ENCODE measurements around the gene ESPNL.

The ESPNL gene

GRCh38 chr2:238128061-238128440, 27.9 kb downstream of the ESPNL start:
- no peak overlapping the region for H3K4me3 ChIP-seq (ENCODE audit: low read depth, low read length)
- no peaks in the 10 kb centered on the region for H3K79me2 ChIP-seq
- H3K4me1 ChIP-seq, result no peaks in the 10 kb centered on the region
- H3K9ac ChIP-seq, result no peak overlapping the region
- H3K36me3 ChIP-seq (ENCODE audit: control insufficient read depth, insufficient read depth, low read length), result no peaks in the 10 kb centered on the region
- H3K27me3 ChIP-seq (ENCODE audit: control insufficient read depth, insufficient read depth, low read length), result no peaks in the 10 kb centered on the region
- H3K4me2 ChIP-seq (ENCODE audit: low read length), result no peak overlapping the region
- H2AFZ ChIP-seq, result no peak overlapping the region
- TF ChIP-seq CTCF (IDR thresholded peaks at IDR 0.05), result no peak
- H3K27ac ChIP-seq, result no peak overlapping the region
- H3K9me3 ChIP-seq (ENCODE audit: control insufficient read depth, low read length), result no peaks in the 10 kb centered on the region

DNA sequence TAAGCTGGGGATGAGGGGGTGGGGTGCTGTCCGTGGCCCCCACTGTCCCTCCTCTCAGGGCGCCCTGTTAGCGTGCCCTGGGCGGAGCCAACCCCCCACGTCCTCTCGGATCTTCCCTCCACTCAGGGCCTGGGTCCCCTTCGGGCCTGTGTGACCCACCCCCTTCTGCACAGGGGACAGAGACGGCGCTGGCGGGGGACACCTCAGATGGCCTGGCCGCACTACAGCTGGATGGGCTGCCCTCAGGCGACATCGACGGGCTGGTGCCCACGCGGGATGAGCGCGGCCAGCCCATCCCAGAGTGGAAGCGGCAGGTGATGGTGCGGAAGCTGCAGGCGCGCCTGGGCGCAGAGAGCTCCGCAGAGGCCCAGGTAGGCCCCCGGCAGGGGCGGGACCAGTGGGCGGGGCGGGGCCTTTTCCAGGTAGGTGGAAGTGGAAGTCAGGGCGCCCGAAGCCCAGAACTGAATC, 28.4 kb downstream of the ESPNL start:
- TF ChIP-seq CTCF (IDR thresholded peaks at IDR 0.05), result no peak
- Histone ChIP-seq H3K27ac (no peak overlapping the region), H3K4me1 (no peaks in the 10 kb centered on the region), H3K4me2 (ENCODE audit: low read length) (no peak overlapping the region), H3K4me3 (ENCODE audit: low read depth, low read length) (no peak overlapping the region), H2AFZ (no peak overlapping the region), H3K36me3 (ENCODE audit: control insufficient read depth, insufficient read depth, low read length) (no peaks in the 10 kb centered on the region), H3K79me2 (no peaks in the 10 kb centered on the region), H3K9me3 (ENCODE audit: control insufficient read depth, low read length) (no peaks in the 10 kb centered on the region), H3K27me3 (ENCODE audit: control insufficient read depth, insufficient read depth, low read length) (no peaks in the 10 kb centered on the region), H3K9ac (no peak overlapping the region)

DNA sequence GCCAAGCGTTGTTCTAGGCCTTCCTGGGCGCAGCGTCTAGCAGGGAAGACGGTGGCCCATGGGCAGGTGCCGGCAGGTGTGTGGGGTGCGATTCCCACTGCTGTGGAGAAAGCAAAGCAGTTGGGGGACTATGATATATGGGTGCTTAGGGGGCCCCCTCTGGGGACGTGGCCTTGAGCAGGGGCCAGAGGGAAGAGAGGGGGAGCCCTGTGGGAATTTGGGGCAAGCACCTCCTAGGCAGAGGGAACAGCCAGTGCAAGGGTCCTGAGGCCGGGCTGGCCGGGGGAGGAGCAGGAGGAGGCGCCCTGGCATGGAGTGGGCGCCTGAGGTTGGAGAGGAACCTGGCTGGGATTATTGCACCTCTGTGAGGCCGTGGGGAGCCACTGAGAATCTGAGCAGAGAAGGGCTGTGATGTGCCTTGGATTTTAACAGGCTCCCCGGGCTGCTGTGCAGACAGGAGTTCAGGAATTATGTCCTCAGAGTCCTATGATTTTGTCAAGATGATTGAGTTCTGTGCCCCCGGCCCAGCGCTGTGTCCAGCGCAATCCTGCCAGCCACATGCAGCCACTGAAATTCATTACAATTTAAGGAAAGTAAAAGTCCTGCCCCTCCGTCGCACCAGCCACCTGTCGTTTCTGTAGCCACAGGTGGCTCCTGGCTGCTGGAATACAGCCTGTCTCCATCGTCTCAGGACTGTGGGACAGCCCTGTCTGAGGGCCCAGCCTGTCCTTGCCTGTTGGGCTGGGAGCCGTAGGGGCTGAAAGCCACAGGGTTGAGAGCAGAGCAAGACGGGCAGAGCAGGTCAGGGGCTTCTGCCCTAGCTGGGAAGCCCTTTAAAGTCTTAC, 29.2 kb downstream of the ESPNL start:
- H3K4me1 ChIP-seq, result no peaks in the 10 kb centered on the region
- no peaks in the 10 kb centered on the region for H3K27me3 ChIP-seq (ENCODE audit: control insufficient read depth, insufficient read depth, low read length)
- no peaks in the 10 kb centered on the region for H3K9me3 ChIP-seq (ENCODE audit: control insufficient read depth, low read length)
- no peaks in the 10 kb centered on the region for H3K79me2 ChIP-seq
- no peak overlapping the region for H3K4me3 ChIP-seq (ENCODE audit: low read depth, low read length)
- no peak overlapping the region for H3K27ac ChIP-seq
- no peak for TF ChIP-seq CTCF (IDR thresholded peaks at IDR 0.05)
- no peak overlapping the region for H3K4me2 ChIP-seq (ENCODE audit: low read length)
- no peak overlapping the region for H3K9ac ChIP-seq
- no peak overlapping the region for H2AFZ ChIP-seq
- no peaks in the 10 kb centered on the region for H3K36me3 ChIP-seq (ENCODE audit: control insufficient read depth, insufficient read depth, low read length)

GRCh38 chr2:238130111-238130695, 30.1 kb downstream of the ESPNL start:
- no peak overlapping the region for H3K9ac ChIP-seq
- no peaks in the 10 kb centered on the region for H3K9me3 ChIP-seq (ENCODE audit: control insufficient read depth, low read length)
- H3K79me2 ChIP-seq, result no peaks in the 10 kb centered on the region
- no peak overlapping the region for H3K4me2 ChIP-seq (ENCODE audit: low read length)
- H3K36me3 ChIP-seq (ENCODE audit: control insufficient read depth, insufficient read depth, low read length), result no peaks in the 10 kb centered on the region
- no peak overlapping the region for H3K27ac ChIP-seq
- no peaks in the 10 kb centered on the region for H3K27me3 ChIP-seq (ENCODE audit: control insufficient read depth, insufficient read depth, low read length)
- H3K4me1 ChIP-seq, result no peaks in the 10 kb centered on the region
- no peak for TF ChIP-seq CTCF (IDR thresholded peaks at IDR 0.05)
- H2AFZ ChIP-seq, result no peak overlapping the region
- no peak overlapping the region for H3K4me3 ChIP-seq (ENCODE audit: low read depth, low read length)

Measured in parathyroid adenoma (tissue), 2 donors.